GM12872 (cell line): ENCODE results near the gene AP3S2.

ENCODE experiments used
- TF ChIP-seq, protein P1 (sequence below): IDR thresholded peaks from 3 replicates; pipeline ENCODE4 v1.5.1; 2011; ENCODE audit warnings: low read depth, mild to moderate bottlenecking, low read length, moderate library complexity; ENCODE audit not compliant: insufficient read depth

AP3S2 gene

DNA sequence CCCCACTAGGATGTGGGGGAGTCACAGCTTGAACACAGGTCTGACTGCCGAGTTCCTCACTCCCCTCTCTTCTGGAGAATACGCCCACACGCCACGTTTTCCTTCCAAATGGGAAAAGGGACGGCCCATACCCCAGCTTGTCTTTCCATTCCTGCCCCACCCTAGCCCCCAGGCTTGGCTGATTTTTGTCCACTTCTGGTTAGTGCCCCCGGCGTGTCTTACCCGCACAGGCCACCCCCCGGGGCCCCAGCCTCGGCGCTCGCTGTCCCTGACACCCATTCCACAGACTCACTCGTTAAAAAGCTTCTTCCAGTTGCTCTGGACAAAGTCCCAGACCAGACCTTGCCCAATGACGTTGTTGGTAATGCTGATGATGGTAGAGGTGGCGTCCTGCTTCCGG, 103.1 kb downstream of the AP3S2 start:
- TF ChIP-seq, protein P1, sequence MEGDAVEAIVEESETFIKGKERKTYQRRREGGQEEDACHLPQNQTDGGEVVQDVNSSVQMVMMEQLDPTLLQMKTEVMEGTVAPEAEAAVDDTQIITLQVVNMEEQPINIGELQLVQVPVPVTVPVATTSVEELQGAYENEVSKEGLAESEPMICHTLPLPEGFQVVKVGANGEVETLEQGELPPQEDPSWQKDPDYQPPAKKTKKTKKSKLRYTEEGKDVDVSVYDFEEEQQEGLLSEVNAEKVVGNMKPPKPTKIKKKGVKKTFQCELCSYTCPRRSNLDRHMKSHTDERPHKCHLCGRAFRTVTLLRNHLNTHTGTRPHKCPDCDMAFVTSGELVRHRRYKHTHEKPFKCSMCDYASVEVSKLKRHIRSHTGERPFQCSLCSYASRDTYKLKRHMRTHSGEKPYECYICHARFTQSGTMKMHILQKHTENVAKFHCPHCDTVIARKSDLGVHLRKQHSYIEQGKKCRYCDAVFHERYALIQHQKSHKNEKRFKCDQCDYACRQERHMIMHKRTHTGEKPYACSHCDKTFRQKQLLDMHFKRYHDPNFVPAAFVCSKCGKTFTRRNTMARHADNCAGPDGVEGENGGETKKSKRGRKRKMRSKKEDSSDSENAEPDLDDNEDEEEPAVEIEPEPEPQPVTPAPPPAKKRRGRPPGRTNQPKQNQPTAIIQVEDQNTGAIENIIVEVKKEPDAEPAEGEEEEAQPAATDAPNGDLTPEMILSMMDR, result no peak

GRCh38 chr15:89790206-89790605, 103.6 kb downstream of the AP3S2 start:
- TF ChIP-seq, protein P1, result no peak

DNA sequence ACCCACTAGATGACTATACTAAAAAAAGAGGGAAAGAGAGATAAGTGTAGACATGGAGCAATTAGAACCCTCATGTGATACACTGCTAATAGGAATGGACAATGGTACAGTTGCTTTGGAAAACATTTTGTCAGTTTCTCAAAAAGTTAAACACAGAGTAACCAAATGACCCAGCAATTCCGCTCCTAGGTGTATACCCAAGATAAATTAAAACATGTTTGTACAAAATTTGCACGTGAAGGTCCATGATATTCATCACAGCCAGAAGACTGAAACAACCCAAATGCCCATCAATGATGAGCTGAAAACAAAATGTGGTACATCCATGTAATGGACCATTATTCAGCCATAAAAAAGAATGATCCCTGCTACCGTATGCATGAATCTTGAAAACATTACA, 105.8 kb downstream of the AP3S2 start:
- TF ChIP-seq, protein P1, result no peak

- TF ChIP-seq, protein P1, result no peak
These were observed 108.0 kb downstream of the AP3S2 start for GRCh38 chr15:89785774-89786140.

DNA sequence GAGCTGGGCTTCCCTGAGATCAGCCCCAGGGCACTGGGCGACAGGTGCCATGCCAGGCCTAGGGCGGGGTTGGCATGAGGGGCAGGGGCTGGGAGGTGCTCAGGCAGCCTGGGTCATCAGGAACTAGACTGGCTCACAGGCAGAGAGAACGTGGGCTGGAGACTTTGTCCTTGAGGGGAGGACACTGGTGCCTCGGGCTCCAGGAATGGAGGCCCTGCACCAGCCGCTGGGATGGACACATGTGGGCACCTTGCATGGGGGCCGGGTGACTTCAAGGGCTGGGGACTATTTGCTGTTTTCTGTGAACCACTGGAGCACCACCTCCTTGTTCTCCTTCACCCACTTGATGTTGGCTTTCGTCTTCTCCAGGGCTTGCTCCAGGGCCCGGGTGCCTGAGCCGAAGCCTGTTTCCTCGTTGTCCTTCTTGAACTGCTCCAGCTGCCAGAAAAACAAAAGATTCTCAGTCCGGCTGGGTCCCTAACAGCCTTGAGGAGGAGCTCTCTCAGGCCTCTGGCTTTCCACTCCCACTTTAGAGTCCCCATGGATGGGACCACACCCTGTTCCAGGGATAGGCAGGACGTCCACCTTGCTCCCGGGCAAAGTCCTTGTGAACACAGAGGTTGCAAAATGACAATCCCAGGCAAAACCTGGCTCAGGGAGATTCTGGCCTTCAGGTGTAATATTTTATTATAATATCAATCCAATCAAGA, 108.6 kb downstream of the AP3S2 start:
- TF ChIP-seq, protein P1, result no peak

GRCh38 chr15:89784686-89784960, 109.2 kb downstream of the AP3S2 start:
- TF ChIP-seq, protein P1, result no peak

GRCh38 chr15:89783861-89784685, 109.7 kb downstream of the AP3S2 start:
- TF ChIP-seq, protein P1, result no peak
